HepG2 (cell line): Measurements from ENCODE around the gene ANKRD10.

Source experiments
- MYC ChIP-seq: sonication (generic); formaldehyde crosslinking; IDR thresholded peaks from 2 replicates; pipeline ENCODE4 v1.9.0; 2021; ENCODE audit warnings: missing genetic modification reagents, borderline replicate concordance
- ZNF142 ChIP-seq: sonication (generic); formaldehyde crosslinking; IDR thresholded peaks from 2 replicates; pipeline ENCODE4 v1.4.0; 2020; ENCODE audit warnings: missing genetic modification reagents

DNA sequence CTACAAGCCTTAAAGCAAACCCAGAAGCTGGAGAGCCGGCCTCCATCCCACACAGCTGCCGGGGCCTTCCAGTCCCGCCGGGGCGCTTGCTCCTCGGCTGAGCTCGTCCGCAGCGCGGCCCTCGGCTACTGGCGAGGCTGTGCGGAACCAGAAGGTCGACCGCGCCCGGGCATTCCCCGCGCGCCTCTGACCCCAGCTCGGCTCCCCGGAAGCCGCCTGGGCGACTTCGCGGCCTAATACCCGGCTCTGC is 863 bp downstream of the ANKRD10 start:
- TF ChIP-seq ZNF142 (CRISPR knock-in tag) (no peak), MYC (no peak)
